Astrocyte (in vitro differentiated cells and primary cell): ENCODE data around the gene LRRC28. TPM values are rescaled to one million over a fixed set of nuclear protein-coding genes. Genes with fewer than 3 reads are reported as not detected.

Experiments
- DNase-seq: peaks from one replicate; pipeline ENCODE4 v3.0.0-alpha.2; 2010; ENCODE audit warnings: low read depth
- FAIRE-seq: peaks from 2 replicates; lab custom pipeline; 2011; peaks lifted over from hg19 to GRCh38; lab: Jason Lieb, UNC
- H2AFZ ChIP-seq: 2 replicates; pipeline ENCODE4 v1.6.0; 2012; ENCODE audit warnings: low read depth, low read length, inconsistent platforms
- H3K27ac ChIP-seq: 2 replicates; pipeline ENCODE4 v1.5.1; 2011; ENCODE audit warnings: low read depth, low read length, inconsistent platforms
- H3K27me3 ChIP-seq: 2 replicates; pipeline ENCODE4 v1.6.0; 2011; ENCODE audit warnings: low read length, inconsistent platforms; ENCODE audit not compliant: insufficient read depth
- H3K36me3 ChIP-seq: 2 replicates; pipeline ENCODE4 v1.5.1; 2011; ENCODE audit warnings: low read length, inconsistent platforms; ENCODE audit not compliant: insufficient read depth
- H3K4me1 ChIP-seq: 2 replicates; pipeline ENCODE4 v1.5.1; 2011; ENCODE audit warnings: low read length, inconsistent platforms; ENCODE audit not compliant: insufficient read depth
- H3K4me2 ChIP-seq: 2 replicates; pipeline ENCODE4 v1.6.0; 2012; ENCODE audit warnings: low read length, inconsistent platforms
- H3K4me3 ChIP-seq: 2 replicates; pipeline ENCODE4 v1.5.1; 2011; ENCODE audit warnings: low read depth, mild to moderate bottlenecking, low read length, inconsistent platforms; ENCODE audit not compliant: insufficient read depth
- H3K79me2 ChIP-seq: 2 replicates; pipeline ENCODE4 v1.6.0; 2012; ENCODE audit warnings: mild to moderate bottlenecking, low read length, inconsistent platforms; ENCODE audit not compliant: insufficient read depth
- H3K9ac ChIP-seq: 2 replicates; pipeline ENCODE4 v1.6.0; 2012; ENCODE audit warnings: mild to moderate bottlenecking, low read length, inconsistent platforms
- H3K9me3 ChIP-seq: 2 replicates; pipeline ENCODE4 v1.5.1; 2012; ENCODE audit warnings: low read depth, mild to moderate bottlenecking, low read length, inconsistent platforms; ENCODE audit not compliant: insufficient read depth
- H4K20me1 ChIP-seq: 2 replicates; pipeline ENCODE4 v1.6.0; 2012; ENCODE audit warnings: low read length, inconsistent platforms; ENCODE audit not compliant: insufficient read depth
- H3K27ac Mint-ChIP-seq: one replicate; pipeline ENCODE4 v1.8.0; 2021; ENCODE audit warnings: mild to moderate bottlenecking, mixed read lengths; ENCODE audit not compliant: unreplicated experiment
- H3K27me3 Mint-ChIP-seq: one replicate; pipeline ENCODE4 v1.8.0; 2021; ENCODE audit warnings: low read depth, mixed read lengths; ENCODE audit not compliant: unreplicated experiment
- H3K36me3 Mint-ChIP-seq: one replicate; pipeline ENCODE4 v1.8.0; 2021; ENCODE audit warnings: low read depth, mixed read lengths; ENCODE audit not compliant: unreplicated experiment
- H3K4me1 Mint-ChIP-seq: one replicate; pipeline ENCODE4 v1.8.0; 2021; ENCODE audit warnings: low read depth, mixed read lengths; ENCODE audit not compliant: unreplicated experiment
- H3K4me3 Mint-ChIP-seq: one replicate; pipeline ENCODE4 v1.8.0; 2021; ENCODE audit warnings: mild to moderate bottlenecking, moderate library complexity, mixed read lengths; ENCODE audit not compliant: unreplicated experiment
- H3K9me3 Mint-ChIP-seq: one replicate; pipeline ENCODE4 v1.8.0; 2021; ENCODE audit warnings: mild to moderate bottlenecking, mixed read lengths; ENCODE audit not compliant: unreplicated experiment
- EZH2 ChIP-seq: IDR thresholded peaks from 2 replicates; pipeline ENCODE4 v1.6.1; 2012; ENCODE audit warnings: mild to moderate bottlenecking, low read length, inconsistent platforms; ENCODE audit not compliant: insufficient read depth
- total RNA-seq: library from RNA; stranded (reverse); gene quantifications from 2 replicates; pipeline ENCODE4 v1.2.1, GENCODE V29; 2021
- TF ChIP-seq, protein P1 (sequence below): IDR thresholded peaks from 2 replicates; pipeline ENCODE4 v1.5.1; 2011; ENCODE audit warnings: low read depth, mild to moderate bottlenecking, inconsistent platforms, low read length, moderate library complexity; ENCODE audit not compliant: insufficient read depth

LRRC28 gene
- total RNA-seq, 1 donor from 2014 or later, result 28.1 TPM

DNA sequence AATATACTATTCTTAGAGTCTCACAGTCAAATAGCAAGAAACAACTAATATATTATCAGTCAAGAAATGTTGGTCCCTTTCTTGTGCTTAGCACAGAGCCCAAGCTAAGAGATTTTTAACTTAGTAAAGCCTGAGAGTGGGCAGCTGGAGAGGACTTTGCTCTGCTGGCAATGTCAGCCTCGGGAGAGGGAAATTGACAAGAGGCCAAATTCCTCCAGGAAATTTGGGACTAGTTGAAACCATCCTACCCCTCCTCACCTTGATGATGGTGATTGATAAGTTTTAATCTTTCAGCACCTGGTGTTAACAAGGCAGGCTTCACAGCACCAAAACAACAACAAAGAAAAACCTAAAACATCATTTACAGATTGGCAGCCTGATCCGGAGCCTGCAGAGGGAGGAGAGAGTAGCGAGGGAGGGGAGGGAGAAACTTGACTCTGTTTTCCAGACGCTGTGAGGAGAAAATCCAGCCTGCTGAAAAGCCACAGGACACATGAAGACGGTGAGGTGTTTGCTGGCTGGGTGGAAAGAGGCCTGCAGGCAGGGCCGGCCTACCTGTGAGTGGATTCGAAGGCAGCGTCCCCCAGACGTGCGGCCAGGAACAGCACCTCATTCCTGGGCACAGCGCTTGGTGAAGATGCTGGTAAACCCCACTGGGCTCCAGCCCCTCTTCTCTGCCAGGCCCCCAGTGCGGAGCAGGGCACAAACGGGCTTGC, 150.9 kb downstream of the LRRC28 start:
- H3K4me2 ChIP-seq, result no peak overlapping the region
- H2AFZ ChIP-seq, result no peak overlapping the region
- peak overlapping the region; percentile 63 for H3K27ac Mint-ChIP-seq
- no peak overlapping the region for H3K9ac ChIP-seq
- H3K36me3 ChIP-seq, result no peaks in the 10 kb centered on the region
- H3K4me1 ChIP-seq, result no peaks in the 10 kb centered on the region
- H3K27me3 ChIP-seq, result no peaks in the 10 kb centered on the region
- DNase-seq, result no peak
- H3K9me3 Mint-ChIP-seq, result no peaks in the 10 kb centered on the region
- TF ChIP-seq, protein P1, sequence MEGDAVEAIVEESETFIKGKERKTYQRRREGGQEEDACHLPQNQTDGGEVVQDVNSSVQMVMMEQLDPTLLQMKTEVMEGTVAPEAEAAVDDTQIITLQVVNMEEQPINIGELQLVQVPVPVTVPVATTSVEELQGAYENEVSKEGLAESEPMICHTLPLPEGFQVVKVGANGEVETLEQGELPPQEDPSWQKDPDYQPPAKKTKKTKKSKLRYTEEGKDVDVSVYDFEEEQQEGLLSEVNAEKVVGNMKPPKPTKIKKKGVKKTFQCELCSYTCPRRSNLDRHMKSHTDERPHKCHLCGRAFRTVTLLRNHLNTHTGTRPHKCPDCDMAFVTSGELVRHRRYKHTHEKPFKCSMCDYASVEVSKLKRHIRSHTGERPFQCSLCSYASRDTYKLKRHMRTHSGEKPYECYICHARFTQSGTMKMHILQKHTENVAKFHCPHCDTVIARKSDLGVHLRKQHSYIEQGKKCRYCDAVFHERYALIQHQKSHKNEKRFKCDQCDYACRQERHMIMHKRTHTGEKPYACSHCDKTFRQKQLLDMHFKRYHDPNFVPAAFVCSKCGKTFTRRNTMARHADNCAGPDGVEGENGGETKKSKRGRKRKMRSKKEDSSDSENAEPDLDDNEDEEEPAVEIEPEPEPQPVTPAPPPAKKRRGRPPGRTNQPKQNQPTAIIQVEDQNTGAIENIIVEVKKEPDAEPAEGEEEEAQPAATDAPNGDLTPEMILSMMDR, result no peak
- no peak for TF ChIP-seq EZH2
- no peak overlapping the region for H3K4me3 ChIP-seq
- no peak overlapping the region for H3K27ac ChIP-seq
- no peak for FAIRE-seq
- no peaks in the 10 kb centered on the region for H3K9me3 ChIP-seq
- peaks cover 5% of the 10 kb centered on the region for H3K27me3 Mint-ChIP-seq
- H3K79me2 ChIP-seq, result no peaks in the 10 kb centered on the region
- no peaks in the 10 kb centered on the region for H4K20me1 ChIP-seq
- H3K4me3 Mint-ChIP-seq, result no peak overlapping the region
- H3K4me1 Mint-ChIP-seq, result peaks cover 12% of the 10 kb centered on the region
- peaks cover 2% of the 10 kb centered on the region for H3K36me3 Mint-ChIP-seq

DNA sequence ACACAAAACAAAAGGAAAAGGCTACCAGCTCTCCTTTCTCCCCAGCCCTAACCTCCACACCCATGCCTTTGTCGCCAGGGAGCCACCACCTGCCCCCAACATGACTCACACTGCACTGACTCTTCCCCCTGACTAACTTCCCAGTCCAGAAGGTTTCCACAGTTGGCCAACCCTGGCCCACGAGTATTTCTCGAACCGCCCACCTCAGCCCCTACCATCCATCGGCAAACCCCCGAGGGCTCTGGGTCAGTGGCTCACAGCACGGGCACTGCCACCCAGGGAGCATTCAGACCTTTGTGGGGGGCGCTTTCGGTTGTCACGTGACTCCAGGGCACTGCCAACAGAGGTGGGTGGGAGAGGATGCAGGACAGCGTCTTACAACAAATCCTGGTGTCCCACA, 152.3 kb downstream of the LRRC28 start:
- Histone ChIP-seq H3K4me1 (peaks cover 9% of the 10 kb centered on the region), H3K36me3 (no peaks in the 10 kb centered on the region), H3K9ac (no peak overlapping the region), H4K20me1 (no peaks in the 10 kb centered on the region), H2AFZ (no peak overlapping the region), H3K4me2 (no peak overlapping the region), H3K9me3 (no peaks in the 10 kb centered on the region), H3K4me3 (no peak overlapping the region), H3K79me2 (no peaks in the 10 kb centered on the region), H3K27ac (no peak overlapping the region), H3K27me3 (no peaks in the 10 kb centered on the region)
- Mint-ChIP-seq H3K9me3 (no peaks in the 10 kb centered on the region), H3K4me3 (no peak overlapping the region), H3K4me1 (peaks cover 20% of the 10 kb centered on the region), H3K36me3 (peaks cover 2% of the 10 kb centered on the region), H3K27ac (peak overlapping the region; percentile 2), H3K27me3 (peaks cover 5% of the 10 kb centered on the region)
- DNase-seq (no peak), FAIRE-seq (no peak)
- TF ChIP-seq, protein P1, result no peak
- TF ChIP-seq EZH2, result no peak

DNA sequence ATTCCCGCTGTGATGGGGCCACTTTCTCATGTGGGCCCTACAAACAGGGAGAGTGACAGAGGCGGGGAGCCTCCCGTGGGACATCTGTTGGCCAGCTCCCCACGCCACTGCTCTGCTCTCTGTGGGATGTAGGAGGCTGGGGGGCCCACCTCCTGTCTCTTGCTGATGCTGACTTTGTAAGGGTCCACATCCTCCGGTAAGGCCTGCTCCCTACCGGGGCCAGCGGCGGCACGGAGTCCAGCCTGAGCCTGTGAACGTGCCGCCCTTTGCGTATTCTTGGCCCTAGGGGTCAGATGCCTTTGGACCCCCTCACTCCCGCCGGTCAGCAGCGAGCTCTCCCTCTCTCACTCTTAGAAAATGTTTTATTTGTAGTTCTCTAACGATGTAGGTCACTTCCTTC, 153.2 kb downstream of the LRRC28 start:
- peaks cover 2% of the 10 kb centered on the region for H3K36me3 Mint-ChIP-seq
- Histone ChIP-seq H4K20me1 (no peaks in the 10 kb centered on the region), H2AFZ (no peak overlapping the region), H3K36me3 (no peaks in the 10 kb centered on the region), H3K4me3 (no peak overlapping the region), H3K27me3 (no peaks in the 10 kb centered on the region), H3K4me2 (no peak overlapping the region), H3K79me2 (no peaks in the 10 kb centered on the region), H3K27ac (no peak overlapping the region), H3K4me1 (peaks cover 16% of the 10 kb centered on the region), H3K9me3 (no peaks in the 10 kb centered on the region), H3K9ac (no peak overlapping the region)
- H3K27me3 Mint-ChIP-seq, result peaks cover 5% of the 10 kb centered on the region
- no peak overlapping the region for H3K4me3 Mint-ChIP-seq
- H3K4me1 Mint-ChIP-seq, result peaks cover 18% of the 10 kb centered on the region
- DNase-seq, result no peak
- TF ChIP-seq EZH2, result no peak
- TF ChIP-seq, protein P1, result no peak
- H3K27ac Mint-ChIP-seq, result no peak overlapping the region
- H3K9me3 Mint-ChIP-seq, result no peaks in the 10 kb centered on the region
- FAIRE-seq, result no peak
